ENCODE results near the gene AP2A2. TPM values are rescaled to one million over a fixed set of nuclear protein-coding genes. Genes with fewer than 3 reads are reported as not detected.

Gene AP2A2
- total RNA-seq, 1 experiment from 2014 or later, result 92.9 TPM

- Mint-ChIP-seq H3K4me3 (ENCODE audit: low read depth, unreplicated experiment) (no peak overlapping the region), H3K9me3 (ENCODE audit: low read depth, unreplicated experiment) (peaks cover 9% of the 10 kb centered on the region), H3K4me1 (ENCODE audit: low read depth, unreplicated experiment) (no peaks in the 10 kb centered on the region), H3K27me3 (ENCODE audit: unreplicated experiment) (no peaks in the 10 kb centered on the region), H3K36me3 (ENCODE audit: insufficient read depth, unreplicated experiment) (peaks cover 12% of the 10 kb centered on the region), H3K27ac (ENCODE audit: unreplicated experiment) (peak overlapping the region; percentile 9)
- DNase-seq, result no peak
- intact Hi-C loops (cut with micrococcal nuclease; ENCODE audit: unreplicated experiment), result no loop called here
- CTCF ChIA-PET, result no interaction called here
- BruUV-seq (replicated peaks), result no TSS peak
- no peak for TF ChIP-seq CTCF (IDR thresholded peaks at IDR 0.05; ENCODE audit: unreplicated experiment)
Measured at GRCh38 chr11:1022411-1022810, 96.7 kb downstream of the AP2A2 start.

- DNase-seq, result no peak
- Mint-ChIP-seq H3K4me3 (ENCODE audit: low read depth, unreplicated experiment) (no peak overlapping the region), H3K4me1 (ENCODE audit: low read depth, unreplicated experiment) (no peaks in the 10 kb centered on the region), H3K27me3 (ENCODE audit: unreplicated experiment) (no peaks in the 10 kb centered on the region), H3K36me3 (ENCODE audit: insufficient read depth, unreplicated experiment) (peaks cover 12% of the 10 kb centered on the region), H3K27ac (ENCODE audit: unreplicated experiment) (peak overlapping the region; percentile 9), H3K9me3 (ENCODE audit: low read depth, unreplicated experiment) (peaks cover 4% of the 10 kb centered on the region)
- no TSS peak for BruUV-seq (replicated peaks)
- TF ChIP-seq CTCF (IDR thresholded peaks at IDR 0.05; ENCODE audit: unreplicated experiment), result no peak
- intact Hi-C loops (cut with micrococcal nuclease; ENCODE audit: unreplicated experiment), result no loop called here
- CTCF ChIA-PET, result no interaction called here
Measured at GRCh38 chr11:1022908-1023810, 97.5 kb downstream of the AP2A2 start.

GRCh38 chr11:1023811-1024596 lies 98.3 kb downstream of the AP2A2 start:
- H3K9me3 Mint-ChIP-seq (ENCODE audit: low read depth, unreplicated experiment), result peaks cover 2% of the 10 kb centered on the region
- no peaks in the 10 kb centered on the region for H3K27me3 Mint-ChIP-seq (ENCODE audit: unreplicated experiment)
- H3K4me3 Mint-ChIP-seq (ENCODE audit: low read depth, unreplicated experiment), result no peak overlapping the region
- intact Hi-C loops (cut with micrococcal nuclease; ENCODE audit: unreplicated experiment), result no loop called here
- no peak for DNase-seq
- no TSS peak for BruUV-seq (replicated peaks)
- H3K36me3 Mint-ChIP-seq (ENCODE audit: insufficient read depth, unreplicated experiment), result peaks cover 20% of the 10 kb centered on the region
- no peak overlapping the region for H3K27ac Mint-ChIP-seq (ENCODE audit: unreplicated experiment)
- no peak for TF ChIP-seq CTCF (IDR thresholded peaks at IDR 0.05; ENCODE audit: unreplicated experiment)
- CTCF ChIA-PET, result no interaction called here
- no peaks in the 10 kb centered on the region for H3K4me1 Mint-ChIP-seq (ENCODE audit: low read depth, unreplicated experiment)

GRCh38 chr11:1024597-1025409 lies 99.1 kb downstream of the AP2A2 start:
- no peak overlapping the region for H3K4me3 Mint-ChIP-seq (ENCODE audit: low read depth, unreplicated experiment)
- peaks cover 20% of the 10 kb centered on the region for H3K36me3 Mint-ChIP-seq (ENCODE audit: insufficient read depth, unreplicated experiment)
- peaks cover 2% of the 10 kb centered on the region for H3K9me3 Mint-ChIP-seq (ENCODE audit: low read depth, unreplicated experiment)
- H3K27me3 Mint-ChIP-seq (ENCODE audit: unreplicated experiment), result no peaks in the 10 kb centered on the region
- TF ChIP-seq CTCF (IDR thresholded peaks at IDR 0.05; ENCODE audit: unreplicated experiment), result no peak
- CTCF ChIA-PET, result no interaction called here
- intact Hi-C loops (cut with micrococcal nuclease; ENCODE audit: unreplicated experiment), result no loop called here
- H3K4me1 Mint-ChIP-seq (ENCODE audit: low read depth, unreplicated experiment), result no peaks in the 10 kb centered on the region
- no peak overlapping the region for H3K27ac Mint-ChIP-seq (ENCODE audit: unreplicated experiment)
- no TSS peak for BruUV-seq (replicated peaks)
- no peak for DNase-seq
